Measurements from ENCODE around the gene CLIP2.
"Not testable (repeated sequence)": the region's sequence is repeated elsewhere in the genome, so short reads cannot be mapped to it uniquely, and the experiment has no call there.

DNA sequence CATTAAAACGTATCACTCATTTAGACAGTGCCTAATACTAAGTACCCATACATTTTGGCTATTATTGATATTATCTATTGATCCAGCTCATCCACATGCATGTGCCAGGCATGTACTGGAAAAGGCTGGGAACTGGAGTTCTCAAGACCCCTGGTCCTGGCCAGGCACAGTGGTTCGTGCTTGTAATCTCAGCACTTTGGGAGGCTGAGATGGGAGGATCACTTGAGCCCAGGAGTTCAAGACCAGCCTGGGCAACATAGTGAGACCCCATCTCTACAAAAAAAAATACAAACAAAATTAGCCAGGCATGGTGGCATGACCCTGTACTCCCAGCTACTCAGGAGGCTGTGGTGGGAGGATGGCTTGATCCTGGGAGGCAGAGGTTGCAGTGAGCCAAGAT lies 50.4 kb downstream of the CLIP2 start:
- not testable (repeated sequence) for TF ChIP-seq ZNF335 (tag by site-specific recombination; conservative IDR thresholded peaks at IDR 0.05); ZBTB8A (tag by site-specific recombination; IDR thresholded peaks at IDR 0.05); ZNF707 (tag by site-specific recombination; IDR thresholded peaks at IDR 0.05); ZNF785 (tag by site-specific recombination; IDR thresholded peaks at IDR 0.05); ZNF140 (tag by site-specific recombination; IDR thresholded peaks at IDR 0.05); ZNF157 (tag by site-specific recombination; IDR thresholded peaks at IDR 0.05); ZFP69B (tag by site-specific recombination; IDR thresholded peaks at IDR 0.05); ZNF274 (IDR thresholded peaks at IDR 0.05; ENCODE audit: low read length); ZNF274 (tag by site-specific recombination; IDR thresholded peaks at IDR 0.05; ENCODE audit: borderline replicate concordance); ZNF426 (tag by site-specific recombination; IDR thresholded peaks at IDR 0.05)
- TF ChIP-seq, protein P1, sequence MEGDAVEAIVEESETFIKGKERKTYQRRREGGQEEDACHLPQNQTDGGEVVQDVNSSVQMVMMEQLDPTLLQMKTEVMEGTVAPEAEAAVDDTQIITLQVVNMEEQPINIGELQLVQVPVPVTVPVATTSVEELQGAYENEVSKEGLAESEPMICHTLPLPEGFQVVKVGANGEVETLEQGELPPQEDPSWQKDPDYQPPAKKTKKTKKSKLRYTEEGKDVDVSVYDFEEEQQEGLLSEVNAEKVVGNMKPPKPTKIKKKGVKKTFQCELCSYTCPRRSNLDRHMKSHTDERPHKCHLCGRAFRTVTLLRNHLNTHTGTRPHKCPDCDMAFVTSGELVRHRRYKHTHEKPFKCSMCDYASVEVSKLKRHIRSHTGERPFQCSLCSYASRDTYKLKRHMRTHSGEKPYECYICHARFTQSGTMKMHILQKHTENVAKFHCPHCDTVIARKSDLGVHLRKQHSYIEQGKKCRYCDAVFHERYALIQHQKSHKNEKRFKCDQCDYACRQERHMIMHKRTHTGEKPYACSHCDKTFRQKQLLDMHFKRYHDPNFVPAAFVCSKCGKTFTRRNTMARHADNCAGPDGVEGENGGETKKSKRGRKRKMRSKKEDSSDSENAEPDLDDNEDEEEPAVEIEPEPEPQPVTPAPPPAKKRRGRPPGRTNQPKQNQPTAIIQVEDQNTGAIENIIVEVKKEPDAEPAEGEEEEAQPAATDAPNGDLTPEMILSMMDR (tag by site-specific recombination; IDR thresholded peaks at IDR 0.05): not testable (repeated sequence)
- TF ChIP-seq, protein P2, sequence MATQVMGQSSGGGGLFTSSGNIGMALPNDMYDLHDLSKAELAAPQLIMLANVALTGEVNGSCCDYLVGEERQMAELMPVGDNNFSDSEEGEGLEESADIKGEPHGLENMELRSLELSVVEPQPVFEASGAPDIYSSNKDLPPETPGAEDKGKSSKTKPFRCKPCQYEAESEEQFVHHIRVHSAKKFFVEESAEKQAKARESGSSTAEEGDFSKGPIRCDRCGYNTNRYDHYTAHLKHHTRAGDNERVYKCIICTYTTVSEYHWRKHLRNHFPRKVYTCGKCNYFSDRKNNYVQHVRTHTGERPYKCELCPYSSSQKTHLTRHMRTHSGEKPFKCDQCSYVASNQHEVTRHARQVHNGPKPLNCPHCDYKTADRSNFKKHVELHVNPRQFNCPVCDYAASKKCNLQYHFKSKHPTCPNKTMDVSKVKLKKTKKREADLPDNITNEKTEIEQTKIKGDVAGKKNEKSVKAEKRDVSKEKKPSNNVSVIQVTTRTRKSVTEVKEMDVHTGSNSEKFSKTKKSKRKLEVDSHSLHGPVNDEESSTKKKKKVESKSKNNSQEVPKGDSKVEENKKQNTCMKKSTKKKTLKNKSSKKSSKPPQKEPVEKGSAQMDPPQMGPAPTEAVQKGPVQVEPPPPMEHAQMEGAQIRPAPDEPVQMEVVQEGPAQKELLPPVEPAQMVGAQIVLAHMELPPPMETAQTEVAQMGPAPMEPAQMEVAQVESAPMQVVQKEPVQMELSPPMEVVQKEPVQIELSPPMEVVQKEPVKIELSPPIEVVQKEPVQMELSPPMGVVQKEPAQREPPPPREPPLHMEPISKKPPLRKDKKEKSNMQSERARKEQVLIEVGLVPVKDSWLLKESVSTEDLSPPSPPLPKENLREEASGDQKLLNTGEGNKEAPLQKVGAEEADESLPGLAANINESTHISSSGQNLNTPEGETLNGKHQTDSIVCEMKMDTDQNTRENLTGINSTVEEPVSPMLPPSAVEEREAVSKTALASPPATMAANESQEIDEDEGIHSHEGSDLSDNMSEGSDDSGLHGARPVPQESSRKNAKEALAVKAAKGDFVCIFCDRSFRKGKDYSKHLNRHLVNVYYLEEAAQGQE (tag by site-specific recombination; IDR thresholded peaks at IDR 0.05): not testable (repeated sequence)
- TF ChIP-seq, protein P3, sequence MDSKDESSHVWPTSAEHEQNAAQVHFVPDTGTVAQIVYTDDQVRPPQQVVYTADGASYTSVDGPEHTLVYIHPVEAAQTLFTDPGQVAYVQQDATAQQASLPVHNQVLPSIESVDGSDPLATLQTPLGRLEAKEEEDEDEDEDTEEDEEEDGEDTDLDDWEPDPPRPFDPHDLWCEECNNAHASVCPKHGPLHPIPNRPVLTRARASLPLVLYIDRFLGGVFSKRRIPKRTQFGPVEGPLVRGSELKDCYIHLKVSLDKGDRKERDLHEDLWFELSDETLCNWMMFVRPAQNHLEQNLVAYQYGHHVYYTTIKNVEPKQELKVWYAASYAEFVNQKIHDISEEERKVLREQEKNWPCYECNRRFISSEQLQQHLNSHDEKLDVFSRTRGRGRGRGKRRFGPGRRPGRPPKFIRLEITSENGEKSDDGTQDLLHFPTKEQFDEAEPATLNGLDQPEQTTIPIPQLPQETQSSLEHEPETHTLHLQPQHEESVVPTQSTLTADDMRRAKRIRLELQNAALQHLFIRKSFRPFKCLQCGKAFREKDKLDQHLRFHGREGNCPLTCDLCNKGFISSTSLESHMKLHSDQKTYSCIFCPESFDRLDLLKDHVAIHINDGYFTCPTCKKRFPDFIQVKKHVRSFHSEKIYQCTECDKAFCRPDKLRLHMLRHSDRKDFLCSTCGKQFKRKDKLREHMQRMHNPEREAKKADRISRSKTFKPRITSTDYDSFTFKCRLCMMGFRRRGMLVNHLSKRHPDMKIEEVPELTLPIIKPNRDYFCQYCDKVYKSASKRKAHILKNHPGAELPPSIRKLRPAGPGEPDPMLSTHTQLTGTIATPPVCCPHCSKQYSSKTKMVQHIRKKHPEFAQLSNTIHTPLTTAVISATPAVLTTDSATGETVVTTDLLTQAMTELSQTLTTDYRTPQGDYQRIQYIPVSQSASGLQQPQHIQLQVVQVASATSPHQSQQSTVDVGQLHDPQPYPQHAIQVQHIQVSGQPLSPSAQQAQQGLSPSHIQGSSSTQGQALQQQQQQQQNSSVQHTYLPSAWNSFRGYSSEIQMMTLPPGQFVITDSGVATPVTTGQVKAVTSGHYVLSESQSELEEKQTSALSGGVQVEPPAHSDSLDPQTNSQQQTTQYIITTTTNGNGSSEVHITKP (tag by site-specific recombination; IDR thresholded peaks at IDR 0.05): not testable (repeated sequence)

All from HEK293 (cell line).